Hematopoietic multipotent progenitor cell treated with erythropoietin and hydrocortisone succinate and interleukin-3 and kit ligand, for 17 days (in vitro differentiated cells): ENCODE data around the gene MYBBP1A.

Source experiments
- DNase-seq: peaks from one replicate; pipeline ENCODE4 v3.0.0-alpha.2; 2015; ENCODE audit warnings: low spot score

Gene MYBBP1A

GRCh38 chr17:4572131-4572530, 16.9 kb upstream of the MYBBP1A start:
- no peak for DNase-seq

GRCh38 chr17:4569591-4569990, 14.4 kb upstream of the MYBBP1A start:
- no peak for DNase-seq

- peak; percentile 52 for DNase-seq
Observed at GRCh38 chr17:4566785-4567184, 11.6 kb upstream of the MYBBP1A start.

GRCh38 chr17:4565209-4566141, 10.3 kb upstream of the MYBBP1A start:
- peak; percentile 59 for DNase-seq

GRCh38 chr17:4562015-4562969, 7.1 kb upstream of the MYBBP1A start:
- DNase-seq, result no peak

GRCh38 chr17:4560837-4561256, 5.7 kb upstream of the MYBBP1A start:
- no peak for DNase-seq

- no peak for DNase-seq
Observed at GRCh38 chr17:4560421-4560820, 5.2 kb upstream of the MYBBP1A start, which contains the start of gene GGT6. GGT6 (minus strand) TSS chr17:4560577; CDS start chr17:4560521, 56 bp downstream.

GRCh38 chr17:4559966-4560365, 4.8 kb upstream of the MYBBP1A start:
- no peak for DNase-seq

- DNase-seq, result no peak
Observed at GRCh38 chr17:4559139-4559791, 4.1 kb upstream of the MYBBP1A start.

- no peak for DNase-seq
Observed at GRCh38 chr17:4558347-4558971, 3.3 kb upstream of the MYBBP1A start.

GRCh38 chr17:4557626-4558346, 2.6 kb upstream of the MYBBP1A start:
- DNase-seq, result no peak

GRCh38 chr17:4556996-4557395, 1.8 kb upstream of the MYBBP1A start:
- DNase-seq, result no peak

GRCh38 chr17:4555873-4556759, 932 bp upstream of the MYBBP1A start:
- no peak for DNase-seq

GRCh38 chr17:4554441-4554996, 665 bp downstream of the MYBBP1A start:
- DNase-seq, result no peak

GRCh38 chr17:4553669-4554068, 1.5 kb downstream of the MYBBP1A start:
- no peak for DNase-seq

- no peak for DNase-seq
Observed at GRCh38 chr17:4551796-4552525, 3.2 kb downstream of the MYBBP1A start.

- no peak for DNase-seq
Observed at GRCh38 chr17:4551141-4551540, 4.0 kb downstream of the MYBBP1A start.

GRCh38 chr17:4550534-4551039, 4.6 kb downstream of the MYBBP1A start:
- no peak for DNase-seq
